ENCODE data around the gene ZNF862. TPM values are rescaled to one million over a fixed set of nuclear protein-coding genes. Genes with fewer than 3 reads are reported as not detected.
A peak's percentile ranks its signal among the peaks of the same experiment; 100 is the strongest.

Gene ZNF862
- total and polyA plus RNA-seq, 2 donors (not counting 1 experiment from before 2014, with no cell fraction given) = 24.1 to 33.0 TPM

DNA sequence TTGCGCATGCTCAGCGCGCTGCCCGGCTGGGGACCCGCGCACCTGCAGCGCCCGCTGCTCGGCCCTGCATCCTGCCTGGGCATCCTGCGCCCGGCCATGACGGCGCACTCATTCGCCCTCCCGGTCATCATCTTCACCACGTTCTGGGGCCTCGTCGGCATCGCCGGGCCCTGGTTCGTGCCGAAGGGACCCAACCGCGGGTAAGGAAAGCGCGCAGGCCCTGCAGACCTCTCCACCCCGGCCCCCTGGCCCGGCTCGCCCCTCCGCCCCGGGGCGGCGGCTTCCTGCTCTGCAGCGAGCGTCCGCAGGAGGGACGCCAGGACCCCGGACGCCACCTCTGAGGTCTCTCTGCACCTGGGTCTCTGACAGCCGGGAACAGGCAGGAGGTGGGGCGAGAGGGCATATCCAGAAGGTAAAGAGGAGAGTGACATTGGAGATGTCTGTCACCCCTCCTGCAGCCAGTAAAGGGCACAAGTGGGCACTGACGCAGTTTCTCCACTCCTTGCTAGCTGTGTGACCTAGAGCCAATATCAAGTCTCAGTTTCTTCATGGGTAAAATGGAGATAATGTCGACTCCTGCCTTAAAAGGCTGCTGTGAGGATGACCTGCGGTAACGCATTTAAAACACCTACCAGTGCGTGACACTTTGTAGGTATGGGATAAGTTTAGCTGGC lies 35.9 kb downstream of the ZNF862 start:
- Histone ChIP-seq H3K27ac (ENCODE audit: low read length in 2 of 2) (peak overlapping the region in 1 of 2 donors; percentile 66), H3K79me2 (ENCODE audit: control insufficient read depth, insufficient read depth, low read length) (peaks cover 12% of the 10 kb centered on the region), H3K36me3 (replicated peaks in 1 of 2; ENCODE audit: control extremely low read depth in 1 of 2, control insufficient read depth in 1 of 2, extremely low read depth in 1 of 2, insufficient read depth in 2 of 2, low read length in 1 of 2) (peaks cover 0 to 7% of the 10 kb centered on the region in 2 experiments), H4K20me1 (ENCODE audit: control insufficient read depth, insufficient read depth, low read length, poor library complexity, severe bottlenecking) (no peaks in the 10 kb centered on the region), H2AFZ (ENCODE audit: insufficient read depth, low read depth, low read length, poor library complexity, severe bottlenecking) (peak overlapping the region; percentile 98), H3K4me2 (replicated peaks; ENCODE audit: low read depth, low read length, poor library complexity, severe bottlenecking) (peak overlapping the region; percentile 95), H3K9ac (ENCODE audit: low read length) (peak overlapping the region; percentile 80), H3K4me1 (ENCODE audit: control insufficient read depth in 2 of 2, insufficient read depth in 2 of 2, low read length in 2 of 2) (peaks cover 32 to 33% of the 10 kb centered on the region in 2 donors), H3K9me3 (ENCODE audit: control extremely low read depth in 1 of 3, control insufficient read depth in 2 of 3, insufficient read depth in 1 of 3, low read length in 2 of 3) (no peaks in the 10 kb centered on the region), H3K4me3 (ENCODE audit: control extremely low read depth in 1 of 5, extremely low read depth in 1 of 5, insufficient read depth in 1 of 5, low read depth in 2 of 5, low read length in 4 of 5) (peak overlapping the region in 4 of 5 experiments; percentile 66 to 90 (median 75)), H3K27me3 (replicated peaks in 1 of 4; ENCODE audit: control extremely low read depth in 1 of 4, control insufficient read depth in 3 of 4, insufficient read depth in 4 of 4, low read length in 3 of 4) (no peaks in the 10 kb centered on the region)
- intact Hi-C loops (cut with micrococcal nuclease) = loop anchor here (1.0 to 10.0 kb wide), 4 partner anchors 36 to 379 kb away; partner anchors contain the start of genes ZNF746 and ZNF862
- ChIA-PET CTCF (no interaction called here), POLR2A (no interaction called here)
- 3% methylated on average over 43 of the region's 46 CpGs for WGBS (ENCODE audit: insufficient coverage)
- H3K9me3 Mint-ChIP-seq (ENCODE audit: insufficient read depth) = no peaks in the 10 kb centered on the region
- peak overlapping the region; percentile 73 for H3K27ac Mint-ChIP-seq
- ATAC-seq (ENCODE audit: low read depth) = no peak
- no peak for DNase-seq
- H3K4me3 Mint-ChIP-seq = peak overlapping the region; percentile 90
- no peaks in the 10 kb centered on the region for H3K27me3 Mint-ChIP-seq
- TF ChIP-seq EZH2 (IDR thresholded peaks at IDR 0.05; ENCODE audit: borderline replicate concordance, insufficient read depth, low read depth, low read length, poor library complexity, severe bottlenecking) = no peak
- TF ChIP-seq, protein P1, sequence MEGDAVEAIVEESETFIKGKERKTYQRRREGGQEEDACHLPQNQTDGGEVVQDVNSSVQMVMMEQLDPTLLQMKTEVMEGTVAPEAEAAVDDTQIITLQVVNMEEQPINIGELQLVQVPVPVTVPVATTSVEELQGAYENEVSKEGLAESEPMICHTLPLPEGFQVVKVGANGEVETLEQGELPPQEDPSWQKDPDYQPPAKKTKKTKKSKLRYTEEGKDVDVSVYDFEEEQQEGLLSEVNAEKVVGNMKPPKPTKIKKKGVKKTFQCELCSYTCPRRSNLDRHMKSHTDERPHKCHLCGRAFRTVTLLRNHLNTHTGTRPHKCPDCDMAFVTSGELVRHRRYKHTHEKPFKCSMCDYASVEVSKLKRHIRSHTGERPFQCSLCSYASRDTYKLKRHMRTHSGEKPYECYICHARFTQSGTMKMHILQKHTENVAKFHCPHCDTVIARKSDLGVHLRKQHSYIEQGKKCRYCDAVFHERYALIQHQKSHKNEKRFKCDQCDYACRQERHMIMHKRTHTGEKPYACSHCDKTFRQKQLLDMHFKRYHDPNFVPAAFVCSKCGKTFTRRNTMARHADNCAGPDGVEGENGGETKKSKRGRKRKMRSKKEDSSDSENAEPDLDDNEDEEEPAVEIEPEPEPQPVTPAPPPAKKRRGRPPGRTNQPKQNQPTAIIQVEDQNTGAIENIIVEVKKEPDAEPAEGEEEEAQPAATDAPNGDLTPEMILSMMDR (IDR thresholded peaks at IDR 0.05) = no peak
- peaks cover 36% of the 10 kb centered on the region for H3K4me1 Mint-ChIP-seq

DNA sequence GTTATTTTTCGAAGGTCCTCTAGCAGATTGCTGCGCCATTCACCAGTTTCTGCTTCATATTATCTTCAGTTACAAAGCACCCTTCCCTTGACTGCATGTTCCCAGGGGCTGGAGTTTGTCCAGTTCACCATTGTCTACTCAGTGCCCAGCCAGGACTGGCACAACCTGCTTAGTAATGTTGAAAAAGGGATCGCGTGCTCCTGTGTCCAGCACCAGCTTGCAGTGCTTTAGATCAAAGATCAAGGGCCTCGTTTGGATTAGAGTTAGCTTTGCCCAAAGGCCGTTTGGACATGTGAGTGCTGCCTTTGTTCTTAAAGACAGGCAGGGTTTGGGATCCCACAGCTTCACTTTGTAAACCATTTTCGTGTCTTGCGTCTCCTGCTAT lies 36.5 kb downstream of the ZNF862 start:
- ATAC-seq (ENCODE audit: low read depth) = no peak
- Mint-ChIP-seq H3K27ac (no peak overlapping the region), H3K27me3 (no peaks in the 10 kb centered on the region), H3K4me1 (peaks cover 35% of the 10 kb centered on the region), H3K9me3 (ENCODE audit: insufficient read depth) (no peaks in the 10 kb centered on the region), H3K4me3 (peak overlapping the region; percentile 90)
- DNase-seq = no peak
- POLR2A ChIA-PET = no interaction called here
- Histone ChIP-seq H3K4me3 (ENCODE audit: control extremely low read depth in 1 of 5, extremely low read depth in 1 of 5, insufficient read depth in 1 of 5, low read depth in 2 of 5, low read length in 4 of 5) (peak overlapping the region in 4 of 5 experiments; percentile 66 to 90 (median 75)), H3K79me2 (ENCODE audit: control insufficient read depth, insufficient read depth, low read length) (peaks cover 12% of the 10 kb centered on the region), H3K27me3 (replicated peaks in 1 of 4; ENCODE audit: control extremely low read depth in 1 of 4, control insufficient read depth in 3 of 4, insufficient read depth in 4 of 4, low read length in 3 of 4) (no peaks in the 10 kb centered on the region), H3K9ac (ENCODE audit: low read length) (peak overlapping the region; percentile 80), H4K20me1 (ENCODE audit: control insufficient read depth, insufficient read depth, low read length, poor library complexity, severe bottlenecking) (no peaks in the 10 kb centered on the region), H3K36me3 (replicated peaks in 1 of 2; ENCODE audit: control extremely low read depth in 1 of 2, control insufficient read depth in 1 of 2, extremely low read depth in 1 of 2, insufficient read depth in 2 of 2, low read length in 1 of 2) (peaks cover 0 to 7% of the 10 kb centered on the region in 2 experiments), H3K4me2 (replicated peaks; ENCODE audit: low read depth, low read length, poor library complexity, severe bottlenecking) (peak overlapping the region; percentile 95), H3K4me1 (ENCODE audit: control insufficient read depth in 2 of 2, insufficient read depth in 2 of 2, low read length in 2 of 2) (peaks cover 26 to 28% of the 10 kb centered on the region in 2 donors), H3K27ac (ENCODE audit: low read length in 2 of 2) (no peak overlapping the region), H2AFZ (ENCODE audit: insufficient read depth, low read depth, low read length, poor library complexity, severe bottlenecking) (peak overlapping the region; percentile 98), H3K9me3 (ENCODE audit: control extremely low read depth in 1 of 3, control insufficient read depth in 2 of 3, insufficient read depth in 1 of 3, low read length in 2 of 3) (no peaks in the 10 kb centered on the region)
- WGBS (ENCODE audit: insufficient coverage) = 96% methylated on average over 6 of the region's 8 CpGs
- TF ChIP-seq, protein P1 (IDR thresholded peaks at IDR 0.05) = no peak
- no peak for TF ChIP-seq EZH2 (IDR thresholded peaks at IDR 0.05; ENCODE audit: borderline replicate concordance, insufficient read depth, low read depth, low read length, poor library complexity, severe bottlenecking)
- CTCF ChIA-PET = no interaction called here
- intact Hi-C loops (cut with micrococcal nuclease) = loop anchor here (5.0 to 10.0 kb wide), 2 partner anchors 157 to 380 kb away; partner anchors contain the start of gene ZNF746
